Stimulated activated CD4-positive, alpha-beta T cell treated with anti-CD3 and anti-CD28 coated beads, TNF-alpha, amount 100 ng/mL, for 1 hour (primary cell): Measurements from ENCODE around the gene RUBCN.
"Not testable (repeated sequence)": the region's sequence is repeated elsewhere in the genome, so short reads cannot be mapped to it uniquely, and the experiment has no call there.

ENCODE experiments used
- DNase-seq, 3 donors: peaks; one replicate each; pipeline ENCODE4 v3.0.0-alpha.2; 2020; ENCODE audit warnings: low read depth in 3 of 3, low spot score in 1 of 3

Gene RUBCN

GRCh38 chr3:197734667-197735318 is 1.9 kb downstream of the RUBCN start:
- DNase-seq = no peak

- DNase-seq = no peak
These were observed 3.7 kb downstream of the RUBCN start for GRCh38 chr3:197733042-197733441.

GRCh38 chr3:197731483-197731882 is 5.2 kb downstream of the RUBCN start:
- not testable (repeated sequence) for DNase-seq

- not testable (repeated sequence) for DNase-seq
These were observed 5.9 kb downstream of the RUBCN start for GRCh38 chr3:197730770-197731169.

- DNase-seq = no peak
These were observed 6.5 kb downstream of the RUBCN start for GRCh38 chr3:197730200-197730599.

GRCh38 chr3:197728487-197728886 is 8.2 kb downstream of the RUBCN start:
- DNase-seq = no peak

- not testable (repeated sequence) for DNase-seq
These were observed 8.8 kb downstream of the RUBCN start for GRCh38 chr3:197727878-197728277.

- DNase-seq = no peak
These were observed 14.0 kb downstream of the RUBCN start for GRCh38 chr3:197722734-197723133.

- no peak for DNase-seq
These were observed 16.0 kb downstream of the RUBCN start for GRCh38 chr3:197720694-197721093.

GRCh38 chr3:197718891-197719290 is 17.8 kb downstream of the RUBCN start:
- DNase-seq = no peak

- DNase-seq = no peak
These were observed 22.5 kb downstream of the RUBCN start for GRCh38 chr3:197714251-197714650.

- DNase-seq = no peak
These were observed 23.3 kb downstream of the RUBCN start for GRCh38 chr3:197713477-197713822.

GRCh38 chr3:197711973-197712707 is 24.6 kb downstream of the RUBCN start:
- peak; percentile 55 to 70 (median 68) for DNase-seq

GRCh38 chr3:197710965-197711364 is 25.7 kb downstream of the RUBCN start:
- not testable (repeated sequence) for DNase-seq

- no peak for DNase-seq
These were observed 27.6 kb downstream of the RUBCN start for GRCh38 chr3:197709135-197709534.

GRCh38 chr3:197706658-197707057 is 30.0 kb downstream of the RUBCN start:
- no peak for DNase-seq

- no peak for DNase-seq
These were observed 34.9 kb downstream of the RUBCN start for GRCh38 chr3:197701841-197702240.

GRCh38 chr3:197700095-197700494 is 36.6 kb downstream of the RUBCN start:
- DNase-seq = no peak

- no peak for DNase-seq
These were observed 39.3 kb downstream of the RUBCN start for GRCh38 chr3:197697355-197697754.

GRCh38 chr3:197694251-197694650 is 42.5 kb downstream of the RUBCN start:
- no peak for DNase-seq

GRCh38 chr3:197692641-197693040 is 44.1 kb downstream of the RUBCN start:
- DNase-seq = no peak

GRCh38 chr3:197690754-197691153 is 46.0 kb downstream of the RUBCN start:
- no peak for DNase-seq

- DNase-seq = no peak
These were observed 49.1 kb downstream of the RUBCN start for GRCh38 chr3:197687570-197687969.
